ENCODE data around the gene ZBTB46. TPM values are rescaled to one million over a fixed set of nuclear protein-coding genes. Genes with fewer than 3 reads are reported as not detected.

ZBTB46 gene
- total RNA-seq, 2 experiments from 2014 or later: 0.67 to 1.3 TPM

DNA sequence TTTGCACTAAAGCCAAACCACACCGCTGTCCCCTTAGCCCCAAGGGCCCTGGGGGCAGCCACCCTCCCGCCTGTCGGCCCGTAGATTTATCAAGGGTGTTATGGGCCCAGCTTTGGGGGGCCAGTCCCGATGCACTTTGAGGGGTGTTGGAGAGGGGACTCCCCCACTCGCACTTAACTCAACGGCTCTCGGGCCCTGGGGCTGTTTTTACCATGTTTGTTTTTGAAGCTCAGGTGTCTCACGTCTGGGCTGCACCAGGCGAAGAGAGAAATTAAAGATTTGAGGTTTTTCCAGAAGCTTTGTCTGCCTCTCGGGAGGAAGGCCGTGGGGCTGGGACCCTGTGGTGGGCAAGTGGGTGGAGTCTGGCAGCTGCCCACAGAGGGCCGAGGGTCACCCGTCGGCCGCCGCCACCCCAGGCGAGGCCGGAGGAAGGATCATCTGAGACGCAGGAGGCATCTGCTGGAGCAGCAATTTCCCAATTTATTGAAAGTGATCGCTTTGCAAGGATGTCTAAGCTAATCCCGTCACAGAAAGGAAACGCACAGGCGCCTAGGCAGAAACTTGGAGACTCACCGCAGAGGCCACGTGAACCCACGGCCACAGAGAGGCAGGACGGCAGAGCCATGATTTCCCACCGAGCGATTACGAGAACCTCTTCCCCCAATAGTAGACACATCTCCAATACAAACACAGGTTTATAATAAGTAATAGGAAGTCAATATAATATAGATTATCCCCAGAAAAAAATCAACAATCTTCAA lies 87.7 kb downstream of the ZBTB46 start:
- Histone ChIP-seq H3K36me3 (ENCODE audit: insufficient read depth, low read length) (peaks cover 35% of the 10 kb centered on the region), H4K20me1 (ENCODE audit: insufficient read depth, low read length) (no peaks in the 10 kb centered on the region), H3K79me2 (ENCODE audit: insufficient read depth, low read depth, low read length) (no peaks in the 10 kb centered on the region), H3K4me3 (ENCODE audit: low read depth, low read length, poor library complexity, severe bottlenecking) (no peak overlapping the region), H3K4me2 (ENCODE audit: low read length) (no peak overlapping the region), H3K9me2 (ENCODE audit: insufficient read depth, low read length) (no peaks in the 10 kb centered on the region), H3K4me1 (ENCODE audit: insufficient read depth, low read length, poor library complexity, severe bottlenecking) (peaks cover 37% of the 10 kb centered on the region), H3K27ac (ENCODE audit: low read depth, low read length, poor library complexity, severe bottlenecking) (no peak overlapping the region), H3K9me3 (ENCODE audit: low read length) (no peaks in the 10 kb centered on the region), H2AFZ (ENCODE audit: low read length) (no peak overlapping the region)
- no peak for DNase-seq (ENCODE audit: low spot score)
- ChIA-PET POLR2A (interaction anchor here (0.7 kb wide), 1 partner anchor 8 kb away, joined by 3 read pairs; no protein-coding TSS in a partner anchor), CTCF (ENCODE audit: unreplicated experiment) (no interaction called here)
- intact Hi-C loops (cut with micrococcal nuclease; ENCODE audit: unreplicated experiment): no loop called here
- no peak for TF ChIP-seq EZH2phosphoT487 (IDR thresholded peaks at IDR 0.05; ENCODE audit: borderline replicate concordance, low read depth, low read length)
- TF ChIP-seq, protein P1, sequence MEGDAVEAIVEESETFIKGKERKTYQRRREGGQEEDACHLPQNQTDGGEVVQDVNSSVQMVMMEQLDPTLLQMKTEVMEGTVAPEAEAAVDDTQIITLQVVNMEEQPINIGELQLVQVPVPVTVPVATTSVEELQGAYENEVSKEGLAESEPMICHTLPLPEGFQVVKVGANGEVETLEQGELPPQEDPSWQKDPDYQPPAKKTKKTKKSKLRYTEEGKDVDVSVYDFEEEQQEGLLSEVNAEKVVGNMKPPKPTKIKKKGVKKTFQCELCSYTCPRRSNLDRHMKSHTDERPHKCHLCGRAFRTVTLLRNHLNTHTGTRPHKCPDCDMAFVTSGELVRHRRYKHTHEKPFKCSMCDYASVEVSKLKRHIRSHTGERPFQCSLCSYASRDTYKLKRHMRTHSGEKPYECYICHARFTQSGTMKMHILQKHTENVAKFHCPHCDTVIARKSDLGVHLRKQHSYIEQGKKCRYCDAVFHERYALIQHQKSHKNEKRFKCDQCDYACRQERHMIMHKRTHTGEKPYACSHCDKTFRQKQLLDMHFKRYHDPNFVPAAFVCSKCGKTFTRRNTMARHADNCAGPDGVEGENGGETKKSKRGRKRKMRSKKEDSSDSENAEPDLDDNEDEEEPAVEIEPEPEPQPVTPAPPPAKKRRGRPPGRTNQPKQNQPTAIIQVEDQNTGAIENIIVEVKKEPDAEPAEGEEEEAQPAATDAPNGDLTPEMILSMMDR (conservative IDR thresholded peaks at IDR 0.05; ENCODE audit: low read length): no peak
- TSS peak; percentile 68 for BruUV-seq (replicated peaks)

DNA sequence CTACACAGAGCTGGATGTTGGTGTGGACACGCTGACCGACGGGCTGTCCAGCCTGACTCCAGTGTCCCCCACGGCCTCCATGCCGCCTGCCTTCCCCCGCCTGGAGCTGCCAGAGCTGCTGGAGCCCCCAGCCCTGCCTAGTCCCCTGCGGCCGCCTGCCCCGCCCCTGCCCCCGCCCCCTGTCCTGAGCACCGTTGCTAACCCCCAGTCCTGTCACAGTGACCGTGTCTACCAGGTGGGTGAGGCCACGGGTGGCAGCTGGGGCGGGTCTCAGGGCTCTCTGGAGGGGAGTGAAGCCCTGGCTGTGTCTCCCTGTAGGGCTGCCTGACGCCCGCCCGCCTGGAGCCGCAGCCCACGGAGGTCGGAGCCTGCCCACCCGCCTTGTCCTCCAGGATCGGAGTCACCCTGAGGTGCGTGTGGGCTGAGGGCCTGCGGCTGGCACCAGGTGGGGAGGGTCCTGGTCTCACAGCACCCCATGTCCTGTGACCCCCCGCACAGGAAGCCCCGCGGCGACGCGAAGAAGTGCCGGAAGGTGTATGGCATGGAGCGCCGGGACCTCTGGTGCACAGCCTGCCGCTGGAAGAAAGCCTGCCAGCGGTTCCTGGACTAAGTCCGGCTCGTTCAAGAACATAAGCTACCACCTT lies 88.6 kb downstream of the ZBTB46 start:
- Histone ChIP-seq H4K20me1 (ENCODE audit: insufficient read depth, low read length) (no peaks in the 10 kb centered on the region), H3K4me3 (ENCODE audit: low read depth, low read length, poor library complexity, severe bottlenecking) (no peak overlapping the region), H3K36me3 (ENCODE audit: insufficient read depth, low read length) (peaks cover 39% of the 10 kb centered on the region), H3K4me2 (ENCODE audit: low read length) (no peak overlapping the region), H3K9me2 (ENCODE audit: insufficient read depth, low read length) (no peaks in the 10 kb centered on the region), H3K27ac (ENCODE audit: low read depth, low read length, poor library complexity, severe bottlenecking) (no peak overlapping the region), H2AFZ (ENCODE audit: low read length) (no peak overlapping the region), H3K9me3 (ENCODE audit: low read length) (no peaks in the 10 kb centered on the region), H3K79me2 (ENCODE audit: insufficient read depth, low read depth, low read length) (no peaks in the 10 kb centered on the region), H3K4me1 (ENCODE audit: insufficient read depth, low read length, poor library complexity, severe bottlenecking) (peaks cover 37% of the 10 kb centered on the region)
- BruUV-seq (replicated peaks): no TSS peak
- DNase-seq (ENCODE audit: low spot score): no peak
- ChIA-PET CTCF (ENCODE audit: unreplicated experiment) (interaction anchor here (0.6 kb wide), 1 partner anchor 1098 kb away, joined by 3 read pairs; no protein-coding TSS in a partner anchor), POLR2A (no interaction called here)
- intact Hi-C loops (cut with micrococcal nuclease; ENCODE audit: unreplicated experiment): no loop called here
- no peak for TF ChIP-seq EZH2phosphoT487 (IDR thresholded peaks at IDR 0.05; ENCODE audit: borderline replicate concordance, low read depth, low read length)
- TF ChIP-seq, protein P1 (conservative IDR thresholded peaks at IDR 0.05; ENCODE audit: low read length): no peak

All from OCI-LY7 (cell line).